Measurements from ENCODE around the gene VPS41.

Gene VPS41

DNA sequence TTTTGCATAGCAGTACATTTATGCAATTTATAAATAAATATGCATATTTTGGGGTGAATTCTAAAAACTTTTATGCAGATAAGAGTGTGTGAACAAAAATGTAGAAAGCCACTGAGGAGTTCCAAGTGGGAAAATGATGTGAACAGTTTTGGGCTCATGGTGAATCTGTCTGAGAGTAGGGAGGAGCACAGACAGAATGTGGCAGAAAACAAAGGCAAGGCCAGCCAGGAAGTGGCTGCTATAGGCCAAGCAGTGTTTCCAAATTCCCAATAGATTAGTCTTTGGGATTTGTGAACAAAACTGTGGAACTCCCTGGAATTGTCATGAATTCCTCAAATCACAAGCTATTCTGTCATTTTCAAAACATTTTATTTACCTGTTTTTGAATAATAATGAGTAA is 204.2 kb downstream of the VPS41 start:
- TF ChIP-seq TAF1 (IDR thresholded peaks at IDR 0.05; ENCODE audit: borderline replicate concordance, low read depth, low read length) (no peak), POLR2AphosphoS5 (IDR thresholded peaks at IDR 0.05; ENCODE audit: low read depth, low read length) (no peak), POLR2A (IDR thresholded peaks at IDR 0.05; ENCODE audit: low read depth, low read length) (no peak)

DNA sequence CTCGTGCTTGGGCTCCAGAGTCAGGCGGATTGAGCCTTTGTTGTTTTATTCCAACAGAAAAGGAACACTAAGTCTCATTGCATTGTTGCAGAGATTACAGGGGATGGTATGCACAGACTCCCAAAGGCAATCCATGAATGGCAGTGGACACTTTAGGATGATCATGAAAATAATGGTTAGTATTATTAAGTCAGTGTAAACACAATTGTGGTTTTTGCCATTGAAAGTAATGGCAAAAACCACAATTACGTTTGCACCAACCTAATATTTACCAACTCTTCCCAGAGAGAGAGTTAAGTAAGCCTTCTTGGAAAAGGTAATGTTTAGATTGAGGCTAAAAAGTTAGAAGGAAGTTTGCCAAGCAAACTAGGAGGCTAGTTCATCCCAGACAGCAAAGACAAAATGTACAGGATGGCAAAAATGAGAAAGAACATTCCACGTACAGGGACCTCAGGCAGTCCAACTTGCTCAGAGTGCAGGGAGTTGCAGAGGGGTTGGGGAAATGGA is 204.9 kb downstream of the VPS41 start:
- FAIRE-seq (no peak), DNase-seq (ENCODE audit: insufficient read length) (no peak)
- no peak for TF ChIP-seq POLR2A (IDR thresholded peaks at IDR 0.05; ENCODE audit: low read depth, low read length)
- TF ChIP-seq TAF1 (IDR thresholded peaks at IDR 0.05; ENCODE audit: borderline replicate concordance, low read depth, low read length): no peak
- TF ChIP-seq POLR2AphosphoS5 (IDR thresholded peaks at IDR 0.05; ENCODE audit: low read depth, low read length): no peak

More for the DNA sequence above, 204.2 kb downstream of the VPS41 start:
- no peak for DNase-seq (ENCODE audit: insufficient read length)
- no peak for FAIRE-seq

DNA sequence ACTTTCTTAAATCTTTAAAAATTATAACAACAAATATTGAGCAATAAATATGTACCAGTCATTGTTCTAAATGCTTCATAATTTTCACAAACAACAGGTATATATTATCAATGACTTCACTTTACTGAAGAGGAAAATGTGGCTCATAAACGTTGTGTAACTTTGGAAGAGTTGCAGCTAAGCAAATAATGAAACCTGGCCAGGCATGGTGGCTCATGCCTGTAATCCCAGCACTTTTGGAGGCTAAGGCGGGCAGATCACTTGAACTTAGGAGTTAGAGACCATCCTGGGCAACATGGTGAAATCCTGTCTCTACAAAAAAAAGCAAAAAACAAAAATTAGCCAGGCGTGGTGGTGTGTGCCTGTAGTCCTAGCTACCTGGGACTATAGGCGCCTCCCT is 205.9 kb downstream of the VPS41 start:
- TF ChIP-seq POLR2AphosphoS5 (IDR thresholded peaks at IDR 0.05; ENCODE audit: low read depth, low read length): no peak
- TF ChIP-seq POLR2A (IDR thresholded peaks at IDR 0.05; ENCODE audit: low read depth, low read length): no peak
- TF ChIP-seq TAF1 (IDR thresholded peaks at IDR 0.05; ENCODE audit: borderline replicate concordance, low read depth, low read length): no peak
- DNase-seq (ENCODE audit: insufficient read length) (no peak), FAIRE-seq (no peak)

DNA sequence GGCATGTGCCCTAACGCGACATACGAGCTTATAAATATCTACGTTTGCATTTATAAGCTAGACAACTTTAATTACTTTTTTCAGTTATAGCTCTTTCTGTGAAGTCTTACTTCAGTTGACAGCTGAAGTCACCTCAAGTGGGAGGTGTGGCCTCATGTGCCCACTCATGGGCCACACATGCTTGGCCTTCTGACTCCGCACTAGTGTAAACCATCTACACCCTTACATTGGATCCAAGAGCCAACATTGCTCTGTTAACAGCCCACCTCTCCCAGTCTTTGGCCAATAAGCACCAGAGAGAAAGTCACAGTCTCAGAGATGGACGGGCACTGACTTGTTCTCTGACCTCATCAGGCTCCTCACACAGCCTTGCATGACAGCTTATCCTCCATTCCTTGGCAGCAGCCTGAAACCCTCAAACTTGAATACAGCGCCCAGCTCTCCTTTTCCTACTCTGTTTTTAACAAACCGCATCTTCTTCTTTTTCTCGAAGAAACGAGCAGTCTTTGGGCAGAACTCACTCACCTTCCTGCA is 206.9 kb downstream of the VPS41 start:
- FAIRE-seq (no peak), DNase-seq (ENCODE audit: insufficient read length) (no peak)
- TF ChIP-seq POLR2A (IDR thresholded peaks at IDR 0.05; ENCODE audit: low read depth, low read length): no peak
- TF ChIP-seq TAF1 (IDR thresholded peaks at IDR 0.05; ENCODE audit: borderline replicate concordance, low read depth, low read length): no peak
- no peak for TF ChIP-seq POLR2AphosphoS5 (IDR thresholded peaks at IDR 0.05; ENCODE audit: low read depth, low read length)

DNA sequence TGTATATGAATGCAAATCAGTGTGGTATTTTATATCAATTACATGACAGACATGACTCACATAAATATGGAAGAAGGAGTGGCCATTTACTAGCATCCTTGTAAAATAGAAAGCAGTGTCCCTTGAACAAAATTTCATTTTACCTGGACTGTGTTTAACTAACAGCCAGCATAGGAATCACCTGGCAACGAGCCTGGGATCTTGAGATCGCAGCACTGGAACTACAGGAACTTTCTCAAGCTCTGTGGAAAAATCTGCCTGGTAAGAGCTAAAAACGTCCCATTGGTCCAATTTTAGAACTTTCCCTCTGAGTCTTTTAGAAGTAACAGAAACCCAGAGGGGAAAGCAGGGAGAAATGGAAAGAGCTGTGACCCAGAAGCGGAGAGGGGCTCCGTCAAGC is 208.9 kb downstream of the VPS41 start:
- FAIRE-seq (no peak), DNase-seq (ENCODE audit: insufficient read length) (no peak)
- TF ChIP-seq POLR2AphosphoS5 (IDR thresholded peaks at IDR 0.05; ENCODE audit: low read depth, low read length): no peak
- no peak for TF ChIP-seq TAF1 (IDR thresholded peaks at IDR 0.05; ENCODE audit: borderline replicate concordance, low read depth, low read length)
- TF ChIP-seq POLR2A (IDR thresholded peaks at IDR 0.05; ENCODE audit: low read depth, low read length): no peak

DNA sequence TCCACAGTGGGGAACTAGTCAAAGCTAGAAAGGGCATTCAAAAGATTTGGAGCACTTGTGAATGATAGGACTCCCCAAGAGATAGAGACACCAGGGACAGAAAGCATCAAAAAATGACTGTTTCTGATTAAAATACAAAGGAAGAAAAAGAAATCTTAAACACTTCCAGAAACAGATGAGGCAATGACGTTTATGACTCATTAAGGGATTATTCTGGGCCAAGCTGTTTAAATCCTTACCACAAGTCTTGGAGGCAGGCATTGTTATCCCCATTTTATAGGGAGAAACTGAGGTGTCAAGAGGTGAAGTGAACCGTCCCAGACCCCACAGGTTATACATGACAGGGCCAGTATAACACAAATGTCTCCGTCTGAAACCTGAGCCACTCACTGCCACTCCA is 209.5 kb downstream of the VPS41 start:
- FAIRE-seq (no peak), DNase-seq (ENCODE audit: insufficient read length) (no peak)
- TF ChIP-seq TAF1 (IDR thresholded peaks at IDR 0.05; ENCODE audit: borderline replicate concordance, low read depth, low read length): no peak
- TF ChIP-seq POLR2AphosphoS5 (IDR thresholded peaks at IDR 0.05; ENCODE audit: low read depth, low read length): no peak
- TF ChIP-seq POLR2A (IDR thresholded peaks at IDR 0.05; ENCODE audit: low read depth, low read length): no peak

DNA sequence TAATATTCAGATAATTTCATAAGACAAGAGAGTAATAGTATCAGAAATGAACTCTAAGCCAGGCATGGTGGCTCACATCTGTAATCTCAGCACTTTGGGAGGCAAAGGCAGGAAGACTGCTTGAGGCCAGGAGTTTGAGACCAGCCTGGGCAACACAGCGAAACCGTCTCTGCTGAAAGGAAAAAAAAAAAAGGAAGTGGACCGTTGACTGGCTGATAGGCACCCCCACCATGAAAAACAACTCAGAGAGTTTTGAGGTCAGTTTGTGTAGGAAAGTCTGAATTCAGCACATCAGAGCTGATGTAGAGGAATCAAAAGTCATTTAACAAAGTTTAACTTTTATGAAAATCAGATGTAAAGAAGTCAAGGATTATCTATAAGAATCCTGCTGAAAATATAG is 214.7 kb downstream of the VPS41 start:
- no peak for FAIRE-seq
- no peak for DNase-seq (ENCODE audit: insufficient read length)

DNA sequence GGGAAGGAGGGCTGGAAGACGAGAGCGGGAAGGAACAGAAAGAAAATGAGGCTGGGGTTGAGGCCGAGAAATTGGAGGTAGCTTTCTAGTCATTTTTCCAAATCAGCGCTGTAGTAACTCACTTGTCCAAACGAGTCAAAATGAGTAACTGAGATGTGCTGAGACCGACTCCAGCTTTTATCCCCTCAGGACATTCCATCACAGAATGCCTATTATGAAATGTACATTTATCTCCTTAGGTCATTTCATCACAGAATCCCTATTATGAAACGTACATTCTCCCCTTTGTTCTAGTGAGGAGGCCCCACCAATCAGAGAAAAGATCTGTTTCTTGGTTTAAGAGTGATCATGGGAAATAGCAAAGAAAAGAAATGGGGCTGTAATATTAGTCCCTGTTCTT is 222.1 kb downstream of the VPS41 start:
- TF ChIP-seq POLR2AphosphoS5 (IDR thresholded peaks at IDR 0.05; ENCODE audit: low read depth, low read length) (no peak), POLR2A (IDR thresholded peaks at IDR 0.05; ENCODE audit: low read depth, low read length) (no peak), TAF1 (IDR thresholded peaks at IDR 0.05; ENCODE audit: borderline replicate concordance, low read depth, low read length) (no peak)
- FAIRE-seq (no peak), DNase-seq (ENCODE audit: insufficient read length) (no peak)

More for the DNA sequence above, 214.7 kb downstream of the VPS41 start:
- TF ChIP-seq TAF1 (IDR thresholded peaks at IDR 0.05; ENCODE audit: borderline replicate concordance, low read depth, low read length): no peak
- TF ChIP-seq POLR2AphosphoS5 (IDR thresholded peaks at IDR 0.05; ENCODE audit: low read depth, low read length): no peak
- TF ChIP-seq POLR2A (IDR thresholded peaks at IDR 0.05; ENCODE audit: low read depth, low read length): no peak

DNA sequence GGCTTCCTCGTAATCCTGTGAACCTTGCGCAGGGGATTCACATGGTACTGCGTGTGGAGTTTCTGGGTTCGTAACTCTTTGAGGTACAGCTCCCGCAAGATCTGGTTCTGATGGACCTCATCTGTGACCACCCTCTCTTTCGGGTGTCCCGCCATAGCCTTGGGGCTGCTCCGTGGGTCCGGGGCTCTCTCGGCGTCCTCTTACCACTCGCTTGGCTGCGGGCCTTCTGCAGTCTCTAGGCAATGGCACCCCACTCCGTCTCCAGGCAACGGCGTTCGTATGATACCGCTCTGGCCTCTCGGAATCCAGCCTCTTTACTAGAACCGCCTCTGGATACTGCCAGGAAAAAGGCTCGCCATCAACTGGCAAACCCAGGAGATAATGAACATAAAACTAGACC is 223.1 kb downstream of the VPS41 start:
- DNase-seq (ENCODE audit: insufficient read length) (no peak), FAIRE-seq (no peak)
- TF ChIP-seq TAF1 (IDR thresholded peaks at IDR 0.05; ENCODE audit: borderline replicate concordance, low read depth, low read length) (no peak), POLR2AphosphoS5 (IDR thresholded peaks at IDR 0.05; ENCODE audit: low read depth, low read length) (no peak), POLR2A (IDR thresholded peaks at IDR 0.05; ENCODE audit: low read depth, low read length) (no peak)

DNA sequence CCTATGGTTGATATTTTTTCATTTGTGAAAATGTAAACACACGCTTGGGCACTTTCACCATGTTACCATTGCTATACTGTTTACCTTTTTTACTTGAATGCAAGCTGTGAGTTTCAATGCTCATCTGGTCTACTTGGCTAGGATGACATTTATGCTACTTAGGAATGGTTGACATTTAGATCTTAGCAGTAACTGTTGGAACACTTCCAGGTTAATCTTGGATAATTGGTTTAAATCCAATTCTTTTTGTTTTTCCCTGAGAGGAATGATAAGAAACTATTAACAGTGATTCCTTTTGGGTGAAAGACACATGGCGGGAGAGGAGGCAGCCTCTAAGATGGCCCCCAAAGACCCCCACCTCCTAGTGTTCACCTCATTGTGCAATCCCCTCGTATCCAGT is 226.4 kb downstream of the VPS41 start:
- DNase-seq (ENCODE audit: insufficient read length): no peak
- TF ChIP-seq POLR2AphosphoS5 (IDR thresholded peaks at IDR 0.05; ENCODE audit: low read depth, low read length) (no peak), TAF1 (IDR thresholded peaks at IDR 0.05; ENCODE audit: borderline replicate concordance, low read depth, low read length) (no peak), POLR2A (IDR thresholded peaks at IDR 0.05; ENCODE audit: low read depth, low read length) (no peak)
- no peak for FAIRE-seq

DNA sequence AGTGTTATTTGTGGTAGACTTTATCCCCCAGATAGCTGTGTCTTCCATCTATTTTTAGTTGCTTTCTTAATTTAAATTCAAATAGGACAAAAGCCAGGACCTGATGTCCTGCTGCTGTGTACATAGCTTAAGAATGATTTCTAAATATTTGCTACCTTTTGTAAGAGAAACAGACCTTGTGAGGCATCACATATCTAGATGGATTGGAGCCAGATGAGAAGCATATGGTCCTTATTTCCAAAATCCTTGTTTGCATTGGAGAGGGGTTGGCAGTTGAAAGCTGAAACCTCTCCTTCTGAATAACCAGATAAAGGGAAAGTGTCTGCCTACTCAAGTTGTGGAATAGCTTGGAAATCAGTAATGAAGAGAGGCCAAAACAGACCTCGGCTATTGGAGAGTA is 227.1 kb downstream of the VPS41 start:
- DNase-seq (ENCODE audit: insufficient read length) (no peak), FAIRE-seq (no peak)
- no peak for TF ChIP-seq TAF1 (IDR thresholded peaks at IDR 0.05; ENCODE audit: borderline replicate concordance, low read depth, low read length)
- TF ChIP-seq POLR2A (IDR thresholded peaks at IDR 0.05; ENCODE audit: low read depth, low read length): no peak
- TF ChIP-seq POLR2AphosphoS5 (IDR thresholded peaks at IDR 0.05; ENCODE audit: low read depth, low read length): no peak

DNA sequence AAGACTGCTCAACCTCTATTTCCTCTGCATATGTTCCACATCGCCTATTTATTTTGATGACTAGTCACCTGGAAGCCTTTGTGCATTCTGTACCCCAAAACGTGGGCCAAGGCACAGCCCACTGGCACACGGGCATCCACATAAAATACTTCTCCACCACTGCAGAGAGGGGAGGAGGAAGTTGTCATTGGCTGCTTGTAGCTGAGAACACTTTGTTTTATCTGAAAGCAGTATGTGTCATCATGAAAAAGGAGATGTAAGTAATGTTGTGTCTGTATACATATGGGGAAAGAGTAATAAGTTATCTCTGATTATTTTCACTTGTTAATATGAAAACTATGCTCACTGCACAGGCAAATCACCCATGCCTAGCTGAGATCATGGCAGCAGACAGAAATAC is 229.6 kb downstream of the VPS41 start:
- FAIRE-seq (no peak), DNase-seq (ENCODE audit: insufficient read length) (no peak)
- TF ChIP-seq POLR2AphosphoS5 (IDR thresholded peaks at IDR 0.05; ENCODE audit: low read depth, low read length) (no peak), TAF1 (IDR thresholded peaks at IDR 0.05; ENCODE audit: borderline replicate concordance, low read depth, low read length) (no peak), POLR2A (IDR thresholded peaks at IDR 0.05; ENCODE audit: low read depth, low read length) (no peak)

Measured in GM12892 (cell line).